Memory B cell (primary cell): ENCODE data around the gene ARMS2.

ENCODE experiments used
- ATAC-seq: fragments of 150-1000 bp; cut with Tn5 transposase; 2 replicates; pipeline ENCODE4 v1.10.0; 2021; ENCODE audit warnings: low read depth, mild to moderate bottlenecking, moderate library complexity
- DNase-seq, 2 donors: peaks; one replicate each; pipeline ENCODE4 v3.0.0; 2022; ENCODE audit warnings: low spot score in 2 of 2
- H3K27ac Mint-ChIP-seq: one replicate; pipeline ENCODE4 v1.8.0; 2022; ENCODE audit warnings: mild to moderate bottlenecking, moderate library complexity, mixed read lengths
- H3K27me3 Mint-ChIP-seq: one replicate; pipeline ENCODE4 v1.8.0; 2022; ENCODE audit warnings: mixed read lengths
- H3K36me3 Mint-ChIP-seq: one replicate; pipeline ENCODE4 v1.8.0; 2022; ENCODE audit warnings: mild to moderate bottlenecking, mixed read lengths
- H3K4me1 Mint-ChIP-seq: one replicate; pipeline ENCODE4 v1.8.0; 2022; ENCODE audit warnings: mixed read lengths
- H3K4me3 Mint-ChIP-seq: one replicate; pipeline ENCODE4 v1.8.0; 2022; ENCODE audit warnings: mild to moderate bottlenecking, moderate library complexity, mixed read lengths
- H3K9me3 Mint-ChIP-seq: one replicate; pipeline ENCODE4 v1.8.0; 2022; ENCODE audit warnings: mixed read lengths

The ARMS2 gene

GRCh38 chr10:122461367-122461728 lies 6.9 kb downstream of the ARMS2 start, which contains the start of gene HTRA1:
TSS of gene HTRA1 (plus strand) at chr10:122461553. CDS start at chr10:122461653, 100 bp downstream.
- no peaks in the 10 kb centered on the region for H3K9me3 Mint-ChIP-seq
- peaks cover 3% of the 10 kb centered on the region for H3K4me1 Mint-ChIP-seq
- no peaks in the 10 kb centered on the region for H3K36me3 Mint-ChIP-seq
- H3K4me3 Mint-ChIP-seq = no peak within 1 kb of the TSS
- H3K27ac Mint-ChIP-seq = no peak within 1 kb of the TSS
- no peak for ATAC-seq
- DNase-seq = no peak
- peaks cover 16% of the 10 kb centered on the region for H3K27me3 Mint-ChIP-seq

- peaks cover 3% of the 10 kb centered on the region for H3K4me1 Mint-ChIP-seq
- no peak overlapping the region for H3K27ac Mint-ChIP-seq
- peaks cover 16% of the 10 kb centered on the region for H3K27me3 Mint-ChIP-seq
- no peaks in the 10 kb centered on the region for H3K36me3 Mint-ChIP-seq
- DNase-seq (no peak), ATAC-seq (no peak)
- H3K9me3 Mint-ChIP-seq = no peaks in the 10 kb centered on the region
- no peak overlapping the region for H3K4me3 Mint-ChIP-seq
Measured at GRCh38 chr10:122461729-122462532, 7.5 kb downstream of the ARMS2 start.

DNA sequence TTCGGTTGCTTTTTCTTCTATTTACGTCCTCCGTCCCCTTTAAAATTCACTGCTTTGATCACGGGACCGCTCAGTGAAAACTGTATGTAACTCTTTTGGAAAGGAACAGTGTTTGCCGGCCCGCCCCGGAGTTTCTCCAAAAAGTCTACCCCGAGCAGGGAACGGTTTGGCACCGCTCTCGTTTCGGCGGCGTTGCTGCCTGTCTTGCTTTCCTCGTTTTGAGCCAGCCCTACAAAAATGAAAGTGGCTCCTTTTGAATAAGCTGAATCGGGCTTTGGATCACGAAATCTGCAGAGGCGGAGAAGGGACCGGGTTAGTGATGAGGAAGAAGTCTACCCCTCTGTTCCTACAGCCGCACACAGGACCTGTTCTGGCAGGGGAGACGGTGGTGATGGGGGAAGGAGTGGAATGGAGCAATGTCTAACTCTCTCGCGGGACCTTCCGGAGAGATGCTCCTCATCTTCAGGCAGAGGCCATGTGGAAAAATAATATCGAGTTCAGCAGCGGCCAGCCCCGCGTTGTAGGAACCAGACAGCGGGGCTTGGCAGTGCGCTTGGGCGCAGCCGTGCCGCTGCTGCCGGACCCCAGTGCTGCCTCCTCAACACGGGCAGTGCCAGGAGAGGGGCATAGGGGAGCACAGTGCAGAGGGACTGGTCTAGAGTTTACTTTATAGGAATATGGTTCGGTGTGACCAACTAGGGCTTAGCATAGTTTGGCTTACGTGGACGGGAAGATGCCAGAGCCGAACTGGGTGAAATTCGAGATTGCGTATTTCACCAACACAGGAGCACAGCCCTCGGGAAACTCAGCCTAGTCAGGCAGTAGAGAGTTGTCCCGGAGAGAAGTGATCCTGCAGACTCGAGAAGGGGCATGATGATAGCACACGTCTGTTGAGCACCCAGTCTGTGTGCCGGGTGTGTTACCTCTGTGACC lies 8.3 kb downstream of the ARMS2 start:
- no peak for DNase-seq
- H3K4me1 Mint-ChIP-seq = peaks cover 3% of the 10 kb centered on the region
- ATAC-seq = no peak
- peaks cover 12% of the 10 kb centered on the region for H3K27me3 Mint-ChIP-seq
- H3K9me3 Mint-ChIP-seq = no peaks in the 10 kb centered on the region
- no peak overlapping the region for H3K27ac Mint-ChIP-seq
- H3K36me3 Mint-ChIP-seq = no peaks in the 10 kb centered on the region
- H3K4me3 Mint-ChIP-seq = no peak overlapping the region

DNA sequence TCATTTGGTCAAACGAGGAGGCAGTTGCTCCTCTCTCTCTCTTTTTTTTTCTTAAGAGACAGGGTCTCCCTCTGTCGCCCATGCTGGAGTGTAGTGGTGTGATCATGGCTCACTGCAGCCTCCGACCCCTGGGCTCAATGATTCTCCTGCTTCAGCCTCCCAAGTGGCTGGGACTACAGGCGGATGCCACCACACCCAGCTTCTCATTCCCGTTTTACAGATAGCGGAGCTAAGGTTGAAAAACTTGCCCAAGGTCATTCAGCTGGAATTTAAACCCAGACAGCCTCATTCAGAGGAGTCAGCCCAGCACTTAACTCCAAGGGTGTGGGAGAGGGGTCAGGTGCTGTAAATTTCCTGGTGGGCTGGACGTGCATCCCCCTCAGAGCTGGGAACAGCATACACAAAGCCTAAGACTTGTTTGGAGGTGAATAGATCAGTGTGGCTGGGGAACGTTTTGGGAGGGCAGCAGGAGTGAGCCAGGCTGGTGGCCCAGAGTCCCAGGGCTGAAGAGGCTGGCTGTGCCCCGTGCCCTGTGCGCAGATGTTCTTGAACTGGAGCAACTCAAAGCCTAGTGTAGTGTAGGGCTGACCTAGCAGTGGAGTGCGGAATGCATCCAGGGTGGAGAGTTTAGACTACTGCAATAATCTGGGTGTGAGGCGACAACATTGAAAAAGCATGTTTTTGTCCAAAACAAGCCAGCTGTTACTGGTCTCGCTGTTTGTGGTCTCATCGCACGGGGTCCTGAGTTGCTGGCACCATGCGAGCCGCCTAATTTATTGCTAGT lies 9.2 kb downstream of the ARMS2 start:
- DNase-seq (no peak), ATAC-seq (no peak)
- Mint-ChIP-seq H3K36me3 (no peaks in the 10 kb centered on the region), H3K4me1 (peaks cover 3% of the 10 kb centered on the region), H3K27ac (no peak overlapping the region), H3K9me3 (no peaks in the 10 kb centered on the region), H3K27me3 (peaks cover 12% of the 10 kb centered on the region), H3K4me3 (no peak overlapping the region)

DNA sequence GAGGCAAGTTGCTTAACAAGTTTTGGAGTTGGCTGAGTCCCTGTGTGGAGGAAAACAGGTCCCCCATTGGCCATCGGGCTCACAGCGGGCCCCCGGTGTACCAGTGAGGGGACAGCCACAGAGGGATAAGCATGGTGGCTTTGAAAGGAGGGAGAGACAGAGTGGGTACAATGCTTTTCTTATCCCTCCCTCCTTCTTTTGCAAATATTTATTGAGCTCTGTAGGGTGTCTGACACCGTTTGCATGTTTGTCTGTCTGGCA lies 9.7 kb downstream of the ARMS2 start:
- H3K36me3 Mint-ChIP-seq = no peaks in the 10 kb centered on the region
- no peak overlapping the region for H3K4me3 Mint-ChIP-seq
- no peaks in the 10 kb centered on the region for H3K9me3 Mint-ChIP-seq
- peaks cover 3% of the 10 kb centered on the region for H3K4me1 Mint-ChIP-seq
- H3K27ac Mint-ChIP-seq = no peak overlapping the region
- H3K27me3 Mint-ChIP-seq = peaks cover 10% of the 10 kb centered on the region
- ATAC-seq (no peak), DNase-seq (no peak)

- no peak overlapping the region for H3K4me3 Mint-ChIP-seq
- peaks cover 3% of the 10 kb centered on the region for H3K4me1 Mint-ChIP-seq
- H3K27me3 Mint-ChIP-seq = peaks cover 10% of the 10 kb centered on the region
Measured at GRCh38 chr10:122464586-122464985, 10.1 kb downstream of the ARMS2 start.

GRCh38 chr10:122465401-122466040 lies 11.1 kb downstream of the ARMS2 start:
- Mint-ChIP-seq H3K27ac (no peak overlapping the region), H3K36me3 (no peaks in the 10 kb centered on the region), H3K27me3 (peaks cover 10% of the 10 kb centered on the region), H3K4me1 (peaks cover 3% of the 10 kb centered on the region), H3K9me3 (no peaks in the 10 kb centered on the region), H3K4me3 (no peak overlapping the region)
- no peak for ATAC-seq
- no peak for DNase-seq

More at GRCh38 chr10:122464586-122464985, 10.1 kb downstream of the ARMS2 start:
- Mint-ChIP-seq H3K9me3 (no peaks in the 10 kb centered on the region), H3K36me3 (no peaks in the 10 kb centered on the region), H3K27ac (no peak overlapping the region)
- ATAC-seq (no peak), DNase-seq (no peak)

- H3K27ac Mint-ChIP-seq = no peak overlapping the region
- no peak overlapping the region for H3K4me3 Mint-ChIP-seq
- H3K4me1 Mint-ChIP-seq = peaks cover 3% of the 10 kb centered on the region
- DNase-seq (no peak), ATAC-seq (no peak)
- peaks cover 11% of the 10 kb centered on the region for H3K27me3 Mint-ChIP-seq
- no peaks in the 10 kb centered on the region for H3K9me3 Mint-ChIP-seq
- no peaks in the 10 kb centered on the region for H3K36me3 Mint-ChIP-seq
Measured at GRCh38 chr10:122466951-122467381, 12.5 kb downstream of the ARMS2 start.

DNA sequence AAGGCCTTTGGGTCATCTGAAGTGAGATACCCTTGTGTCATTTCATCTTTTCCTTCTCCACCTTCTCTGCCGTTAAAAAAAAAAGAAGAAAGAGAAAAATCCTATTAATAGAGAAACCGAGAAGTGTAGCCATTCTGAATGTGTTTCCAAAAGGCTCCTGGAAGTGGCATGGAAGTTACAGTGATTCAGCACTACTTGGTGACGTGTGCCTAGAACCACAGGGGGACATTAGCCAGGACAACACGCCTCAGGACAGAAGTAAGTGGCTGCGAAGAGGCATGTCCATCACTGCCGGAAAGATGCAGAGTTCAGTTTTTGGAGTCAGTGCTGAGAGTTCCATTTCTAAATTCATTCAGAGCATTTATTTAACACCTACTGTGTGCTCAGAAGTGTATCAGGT lies 13.2 kb downstream of the ARMS2 start:
- DNase-seq (no peak), ATAC-seq (no peak)
- H3K4me3 Mint-ChIP-seq = no peak overlapping the region
- H3K36me3 Mint-ChIP-seq = no peaks in the 10 kb centered on the region
- H3K27ac Mint-ChIP-seq = no peak overlapping the region
- H3K9me3 Mint-ChIP-seq = no peaks in the 10 kb centered on the region
- peaks cover 3% of the 10 kb centered on the region for H3K4me1 Mint-ChIP-seq
- H3K27me3 Mint-ChIP-seq = peaks cover 9% of the 10 kb centered on the region

- Mint-ChIP-seq H3K4me1 (no peaks in the 10 kb centered on the region), H3K9me3 (no peaks in the 10 kb centered on the region), H3K27ac (no peak overlapping the region), H3K27me3 (peaks cover 7% of the 10 kb centered on the region), H3K4me3 (no peak overlapping the region), H3K36me3 (no peaks in the 10 kb centered on the region)
- no peak for DNase-seq
- no peak for ATAC-seq
Measured at GRCh38 chr10:122468307-122468925, 14.0 kb downstream of the ARMS2 start.

GRCh38 chr10:122468926-122469781 lies 14.7 kb downstream of the ARMS2 start:
- no peaks in the 10 kb centered on the region for H3K4me1 Mint-ChIP-seq
- ATAC-seq = no peak
- H3K9me3 Mint-ChIP-seq = no peaks in the 10 kb centered on the region
- H3K27me3 Mint-ChIP-seq = peaks cover 4% of the 10 kb centered on the region
- no peaks in the 10 kb centered on the region for H3K36me3 Mint-ChIP-seq
- H3K27ac Mint-ChIP-seq = no peak overlapping the region
- no peak for DNase-seq
- H3K4me3 Mint-ChIP-seq = no peak overlapping the region

GRCh38 chr10:122469848-122470247 lies 15.4 kb downstream of the ARMS2 start:
- H3K36me3 Mint-ChIP-seq = no peaks in the 10 kb centered on the region
- no peak for ATAC-seq
- H3K9me3 Mint-ChIP-seq = no peaks in the 10 kb centered on the region
- no peak overlapping the region for H3K4me3 Mint-ChIP-seq
- no peak for DNase-seq
- H3K27me3 Mint-ChIP-seq = peaks cover 5% of the 10 kb centered on the region
- no peak overlapping the region for H3K27ac Mint-ChIP-seq
- peaks cover 2% of the 10 kb centered on the region for H3K4me1 Mint-ChIP-seq
